Stimulated activated CD8-positive, alpha-beta memory T cell treated with anti-CD3 and anti-CD28 coated beads, Interleukin-2, amount 100 ng/mL, for 1 hour (primary cell): ENCODE measurements around the gene SPTBN5.

Experiments
- DNase-seq, 2 donors: peaks; one replicate each; pipeline ENCODE4 v3.0.0-alpha.2; 2020; ENCODE audit warnings: low read depth in 2 of 2

Gene SPTBN5

DNA sequence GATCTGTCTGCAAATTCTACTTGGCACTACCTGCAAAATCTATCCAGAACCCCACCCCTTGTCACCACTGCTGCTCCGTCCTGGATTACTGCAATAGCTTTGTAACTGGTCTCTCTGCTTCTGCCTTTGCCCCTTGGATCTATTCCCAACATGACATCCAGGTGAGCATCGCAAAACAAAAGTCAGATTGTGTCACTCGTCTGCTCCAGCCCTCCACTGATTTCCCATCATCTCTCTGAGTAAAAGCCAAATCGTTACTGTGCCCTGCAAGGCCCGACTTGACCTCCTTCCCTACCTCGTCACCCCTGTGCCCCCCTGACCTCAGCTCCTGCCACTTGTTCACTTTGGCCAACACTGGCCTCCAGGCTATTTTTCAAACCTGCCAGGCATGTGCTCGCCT is 9.4 kb downstream of the SPTBN5 start:
- DNase-seq, result no peak

DNA sequence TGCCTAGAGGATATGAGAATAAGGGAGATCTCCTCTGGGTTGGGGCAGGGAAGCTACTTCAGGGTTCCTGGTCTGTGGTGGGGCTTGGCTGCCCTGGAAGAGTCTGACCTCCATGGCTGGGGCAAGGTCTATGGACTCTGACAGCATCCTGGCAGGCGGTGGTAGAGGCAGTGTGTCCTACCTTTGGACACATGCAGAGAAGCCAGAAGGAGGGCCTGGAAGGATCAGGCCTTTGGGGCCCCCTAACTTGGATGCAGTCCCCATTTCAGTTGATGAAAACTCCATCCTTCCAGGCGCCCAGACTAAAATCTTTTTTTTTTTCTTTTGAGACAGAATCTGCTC is 10.4 kb downstream of the SPTBN5 start:
- no peak for DNase-seq

DNA sequence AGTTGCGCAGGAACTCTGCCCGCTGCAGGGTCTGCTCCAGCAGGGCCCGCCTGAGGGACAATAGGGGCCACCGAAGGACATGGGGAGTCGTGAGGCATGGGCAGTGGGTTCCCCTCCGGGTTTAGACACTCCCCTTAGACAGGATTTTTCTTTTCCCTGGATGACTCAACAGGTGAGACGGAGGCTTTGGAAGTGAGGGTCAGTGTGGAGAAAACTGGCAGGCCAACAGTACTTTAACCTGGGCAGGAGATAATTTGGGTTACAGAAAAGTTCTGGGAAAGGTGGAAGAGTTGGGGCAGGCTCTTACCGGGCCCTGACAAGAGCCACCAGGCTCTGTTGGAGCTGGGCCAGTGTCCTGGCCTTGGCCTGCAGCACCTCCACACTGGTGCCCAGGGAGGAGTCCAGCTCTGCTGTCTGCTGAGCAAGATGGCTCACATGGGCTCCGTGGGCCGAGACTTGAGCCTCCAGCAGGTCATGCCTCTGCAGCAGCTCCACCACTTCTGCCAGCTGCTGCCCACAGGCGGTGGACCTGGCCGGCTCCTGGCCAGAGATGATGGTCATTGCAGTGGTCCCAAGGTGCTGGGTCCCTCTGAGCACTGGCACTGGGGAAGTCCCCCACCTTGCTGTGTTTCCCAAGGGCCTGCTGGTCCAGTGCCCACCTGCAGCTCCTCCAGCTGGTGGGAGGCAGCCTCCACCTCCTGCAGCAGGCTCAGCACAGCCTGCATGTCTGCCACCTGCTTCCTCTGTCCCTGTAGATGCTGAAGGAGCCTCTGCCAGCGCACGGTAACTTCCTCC is 11.0 kb downstream of the SPTBN5 start:
- DNase-seq, result no peak

DNA sequence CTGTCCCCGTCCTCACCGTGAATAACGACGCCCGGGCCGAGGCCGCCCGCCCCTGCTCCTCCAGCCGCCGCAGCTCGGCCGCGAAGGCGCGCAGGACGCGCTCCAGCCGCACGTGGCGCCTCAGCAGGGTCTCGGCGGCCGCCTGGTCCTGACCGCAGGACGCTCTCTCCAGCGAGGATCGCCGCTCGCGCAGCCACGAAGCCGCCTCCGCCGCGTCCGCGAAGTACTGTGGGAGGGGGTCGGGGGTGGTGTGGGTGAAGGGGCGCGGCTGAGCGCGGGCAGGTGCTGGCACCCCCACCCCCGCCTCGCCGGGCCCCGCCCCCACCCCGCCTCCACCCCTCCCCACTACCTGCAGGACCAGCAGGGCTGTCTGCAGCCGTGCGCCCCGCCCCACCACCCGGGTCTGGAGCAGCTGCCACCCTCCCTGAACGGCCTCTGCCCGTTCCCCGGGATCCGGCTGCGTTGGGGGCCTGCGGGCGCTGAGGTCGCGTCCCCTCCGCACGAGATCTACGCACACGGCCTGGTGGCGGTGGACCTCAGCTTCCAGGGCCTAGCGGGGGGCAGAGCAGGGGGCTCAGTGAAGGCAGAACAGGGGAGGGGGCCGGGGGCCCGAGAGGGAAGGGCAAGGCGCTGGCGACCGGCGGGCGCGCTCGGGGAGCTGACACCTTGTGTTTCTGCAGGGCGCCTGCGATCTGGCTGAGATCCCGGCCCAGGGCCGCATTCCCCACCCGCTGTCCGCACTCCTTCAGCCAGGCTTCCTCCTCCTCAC is 11.7 kb downstream of the SPTBN5 start:
- no peak for DNase-seq

DNA sequence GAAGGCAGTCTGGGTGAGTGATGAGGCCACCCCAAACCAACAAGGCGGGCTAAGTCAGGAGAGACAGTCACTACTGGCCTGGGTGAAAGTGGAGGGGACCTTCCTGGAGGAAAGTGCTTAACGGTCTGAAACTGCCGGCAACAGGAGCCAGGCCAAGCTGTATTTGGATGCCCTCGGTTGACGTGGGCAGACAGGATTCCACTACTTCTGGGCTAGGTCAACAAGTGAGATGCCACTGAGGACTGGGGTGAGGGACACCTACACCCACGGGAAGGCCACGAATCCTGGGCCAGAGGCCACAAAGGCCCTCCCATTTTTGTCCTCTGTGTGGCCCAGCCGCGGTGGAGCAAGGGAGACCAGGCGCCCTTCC is 12.3 kb downstream of the SPTBN5 start:
- no peak for DNase-seq

GRCh38 chr15:41881086-41881485 is 12.8 kb downstream of the SPTBN5 start:
- no peak for DNase-seq

DNA sequence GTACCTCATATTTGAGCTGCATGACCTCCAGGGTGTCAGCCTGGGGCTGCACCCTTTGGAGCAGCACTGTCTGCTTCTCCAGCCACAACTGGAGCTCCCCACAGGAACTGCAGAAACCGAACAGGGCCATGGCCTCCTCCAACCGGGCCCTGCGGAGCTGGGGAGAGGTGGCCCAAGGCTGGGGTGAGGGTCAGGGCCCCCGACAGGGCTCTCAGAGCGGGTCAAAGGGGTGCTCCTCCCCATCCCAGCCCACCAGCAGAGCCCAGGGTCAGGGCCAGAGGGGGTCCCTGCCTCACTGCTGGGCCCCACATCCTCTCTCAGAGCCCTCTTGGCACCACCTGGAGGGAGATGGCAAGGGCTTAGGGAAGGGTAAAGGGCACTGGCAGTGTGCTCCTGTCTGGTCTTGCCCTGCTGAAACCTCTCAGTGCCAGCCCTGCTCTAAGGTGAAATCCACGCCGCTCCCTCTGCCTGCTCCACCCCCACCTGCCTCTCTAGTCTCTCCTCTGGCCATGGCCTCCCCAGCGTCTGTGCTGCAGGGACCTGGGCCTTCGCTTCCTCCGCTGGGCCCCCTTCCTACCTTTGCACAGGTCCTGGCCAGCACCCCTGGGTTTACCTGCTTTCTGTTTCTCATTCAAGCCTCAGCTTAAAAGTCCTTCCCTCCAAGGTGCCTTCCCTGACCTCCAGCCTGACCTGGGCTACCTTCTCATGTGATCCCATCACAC is 13.5 kb downstream of the SPTBN5 start:
- no peak for DNase-seq

GRCh38 chr15:41879321-41879845 is 14.5 kb downstream of the SPTBN5 start:
- no peak for DNase-seq

- DNase-seq, result no peak
Measured at GRCh38 chr15:41878355-41878699, 15.5 kb downstream of the SPTBN5 start.

DNA sequence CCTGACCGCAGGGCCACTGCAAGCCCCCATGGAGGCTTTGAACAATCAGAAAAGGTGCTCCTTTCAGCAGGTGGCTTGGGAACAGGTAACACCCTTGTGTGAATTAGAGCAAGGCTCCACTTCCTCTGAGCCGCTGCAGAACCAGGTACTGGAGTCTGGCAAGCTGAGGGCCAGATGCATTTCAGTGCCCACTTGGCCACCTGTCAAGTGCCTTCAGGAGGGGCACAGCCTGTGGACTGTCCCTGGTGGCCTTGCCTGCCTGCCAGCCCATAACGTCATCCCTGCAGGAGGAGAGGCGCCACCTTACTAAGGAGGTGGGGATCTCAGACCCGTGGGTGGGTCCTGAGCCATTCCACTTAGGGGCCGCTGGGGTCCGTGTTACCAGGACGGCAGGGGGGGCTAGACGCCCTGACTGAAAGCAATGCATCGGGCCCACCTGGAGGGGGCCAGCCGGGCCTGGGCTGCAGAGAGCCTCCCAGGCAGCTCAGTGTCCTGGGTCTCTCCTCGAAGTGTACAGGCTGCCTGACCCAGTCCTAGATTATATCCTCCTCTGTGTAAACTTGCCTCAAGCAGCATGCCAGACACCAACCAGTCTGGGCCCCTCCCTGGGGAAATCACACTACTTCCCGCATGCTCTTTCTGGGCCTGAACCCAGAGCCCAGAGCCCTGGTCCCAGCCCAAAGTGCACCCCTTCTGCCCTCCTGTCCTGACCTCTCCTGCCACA is 16.1 kb downstream of the SPTBN5 start:
- no peak for DNase-seq

DNA sequence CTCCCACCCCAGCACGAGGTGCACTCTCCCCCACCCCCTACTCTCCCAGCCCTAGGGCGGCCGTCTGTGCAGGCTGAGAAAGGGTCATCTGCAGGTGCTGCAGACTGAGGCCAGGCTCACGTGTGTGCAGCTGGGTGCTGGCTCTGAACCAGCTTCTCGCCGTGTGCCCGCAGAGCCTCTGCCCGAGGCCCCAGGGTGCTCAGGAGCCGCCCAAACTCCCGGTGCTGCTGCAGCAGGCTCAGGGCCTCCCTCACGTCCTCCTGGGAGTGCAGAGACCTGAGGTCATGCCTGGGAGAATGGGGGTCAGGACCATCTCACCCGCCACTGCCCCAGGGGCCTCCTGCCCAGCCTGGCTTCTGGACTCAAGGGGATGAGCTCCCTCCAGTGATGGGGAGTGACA is 17.2 kb downstream of the SPTBN5 start:
- no peak for DNase-seq

GRCh38 chr15:41876007-41876406 is 17.8 kb downstream of the SPTBN5 start:
- no peak for DNase-seq

- DNase-seq, result no peak
Measured at GRCh38 chr15:41874736-41875135, 19.1 kb downstream of the SPTBN5 start.

DNA sequence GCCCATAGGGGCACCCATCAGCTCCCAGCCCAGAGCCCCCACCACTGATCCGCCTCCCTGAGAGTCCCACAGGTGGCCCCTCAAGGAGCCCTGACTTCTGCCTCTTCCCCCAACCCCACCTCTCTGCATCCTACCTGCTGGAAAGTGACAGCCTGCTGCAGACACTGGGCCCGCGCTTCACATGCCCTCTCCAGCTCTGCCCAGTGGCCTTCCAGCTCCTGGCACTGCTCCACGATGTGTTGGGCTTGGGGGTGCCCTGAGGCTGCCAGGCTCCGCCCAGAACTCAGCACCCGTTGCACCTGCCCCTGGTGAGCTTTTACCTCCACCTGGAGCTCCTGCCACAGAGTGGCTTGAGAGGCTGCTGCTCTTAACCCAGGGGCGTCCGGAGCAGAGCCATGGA is 20.1 kb downstream of the SPTBN5 start:
- DNase-seq, result no peak

GRCh38 chr15:41872166-41872747 is 21.6 kb downstream of the SPTBN5 start:
- DNase-seq, result no peak

DNA sequence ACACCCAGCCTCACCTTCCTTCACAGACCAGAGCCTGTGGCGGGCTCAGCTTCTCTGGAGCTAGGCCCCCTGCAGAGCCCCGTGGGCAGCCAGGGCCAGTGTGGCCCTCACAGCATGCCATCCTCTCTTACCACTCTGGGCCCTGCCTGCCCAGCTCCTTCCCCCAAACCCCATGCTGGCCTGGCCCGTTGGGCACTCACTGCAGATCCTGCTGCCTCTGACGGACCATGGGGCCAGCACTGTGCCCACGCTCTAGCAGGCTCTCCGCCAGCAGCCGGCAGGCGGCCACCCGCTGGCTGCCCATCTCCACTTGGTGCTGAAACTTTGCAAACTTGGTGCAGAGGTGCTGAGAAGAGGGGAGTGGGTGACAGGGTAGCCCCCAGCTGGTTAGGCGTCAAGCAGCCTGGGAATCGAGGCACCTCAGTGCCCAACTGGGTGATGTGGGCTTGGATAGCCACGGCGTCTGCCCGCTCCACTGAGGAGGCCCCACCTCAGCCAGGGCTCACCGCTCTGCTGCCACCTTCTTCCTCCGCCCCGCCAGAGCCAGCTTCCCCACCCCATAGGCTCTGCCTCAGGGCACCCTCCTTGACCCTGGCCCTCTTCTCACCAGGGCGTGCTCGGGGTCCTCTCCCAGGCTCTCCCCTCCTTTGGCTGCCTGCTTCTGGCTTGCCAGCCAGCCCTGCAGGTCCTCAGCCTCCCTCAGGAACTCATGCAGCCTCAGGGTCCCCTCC is 22.5 kb downstream of the SPTBN5 start:
- DNase-seq, result no peak

DNA sequence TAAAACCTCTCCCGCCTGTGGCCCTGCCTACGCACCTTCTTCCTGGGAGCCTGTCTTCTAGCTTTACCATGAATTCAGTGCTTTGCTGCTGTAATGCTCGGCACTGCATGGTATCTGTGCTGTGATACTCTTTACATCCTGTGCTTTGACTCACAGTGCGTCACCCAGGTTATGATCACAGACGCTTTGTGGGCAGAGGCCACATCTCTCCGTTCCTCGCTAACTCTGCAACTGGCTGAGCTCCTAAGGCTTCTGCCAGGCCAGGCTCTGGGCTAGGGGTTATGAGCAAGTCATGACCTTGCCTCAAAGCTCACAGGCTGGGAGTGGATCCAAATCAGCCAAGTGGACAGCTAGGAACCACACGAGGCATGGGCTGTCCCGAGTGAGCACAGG is 23.2 kb downstream of the SPTBN5 start:
- peak in 1 of 2 donors; percentile 15 for DNase-seq

- no peak for DNase-seq
Measured at GRCh38 chr15:41869770-41870688, 23.8 kb downstream of the SPTBN5 start.

GRCh38 chr15:41868321-41868720 is 25.5 kb downstream of the SPTBN5 start:
- no peak for DNase-seq
